ENCODE results near the gene TIMM50. TPM values are rescaled to one million over a fixed set of nuclear protein-coding genes. Genes with fewer than 3 reads are reported as not detected.

Gene TIMM50
- polyA plus RNA-seq, 1 donor from 2014 or later: 66.2 TPM

GRCh38 chr19:39533003-39533512 lies 52.4 kb downstream of the TIMM50 start:
- Histone ChIP-seq H3K79me2 (replicated peaks; ENCODE audit: insufficient read depth, low read length) (peaks cover 37% of the 10 kb centered on the region), H3K4me3 (ENCODE audit: low read length) (peak overlapping the region; percentile 87), H3K9me2 (ENCODE audit: insufficient read depth, low read length) (no peaks in the 10 kb centered on the region), H2AFZ (ENCODE audit: low read depth, low read length) (no peak overlapping the region), H3K9me3 (ENCODE audit: low read length) (no peaks in the 10 kb centered on the region), H3K27me3 (ENCODE audit: insufficient read depth, low read depth, low read length) (no peaks in the 10 kb centered on the region), H3K9ac (ENCODE audit: low read length) (peak overlapping the region; percentile 24), H3K27ac (ENCODE audit: low read length) (peak overlapping the region; percentile 13), H3K36me3 (ENCODE audit: insufficient read depth, low read length) (no peaks in the 10 kb centered on the region), H3K4me2 (ENCODE audit: low read length) (no peak overlapping the region), H3F3A (ENCODE audit: insufficient read depth, low read length, poor library complexity, severe bottlenecking) (no peaks in the 10 kb centered on the region), H4K20me1 (ENCODE audit: insufficient read depth) (no peaks in the 10 kb centered on the region)
- TF ChIP-seq SMC3 (conservative IDR thresholded peaks at IDR 0.05; ENCODE audit: poor library complexity): no peak
- no peak for TF ChIP-seq REST (IDR thresholded peaks at IDR 0.05; ENCODE audit: borderline replicate concordance)
- no peak for TF ChIP-seq EZH2 (IDR thresholded peaks at IDR 0.05; ENCODE audit: borderline replicate concordance, insufficient read depth, low read length, poor library complexity, severe bottlenecking)
- no peak for TF ChIP-seq MXI1 (conservative IDR thresholded peaks at IDR 0.05; ENCODE audit: poor library complexity, severe bottlenecking)
- no peak for TF ChIP-seq EP300 (conservative IDR thresholded peaks at IDR 0.05; ENCODE audit: poor library complexity, severe bottlenecking)
- no peak for TF ChIP-seq CTCF (IDR thresholded peaks at IDR 0.05; ENCODE audit: poor library complexity, severe bottlenecking)
- TF ChIP-seq TAF1 (IDR thresholded peaks at IDR 0.05; ENCODE audit: low read depth): no peak
- no peak for TF ChIP-seq RAD21 (conservative IDR thresholded peaks at IDR 0.05)
- TF ChIP-seq POLR2AphosphoS5 (IDR thresholded peaks at IDR 0.05): no peak

- H3K36me3 ChIP-seq (ENCODE audit: insufficient read depth, low read length): no peaks in the 10 kb centered on the region
- TF ChIP-seq EZH2 (IDR thresholded peaks at IDR 0.05; ENCODE audit: borderline replicate concordance, insufficient read depth, low read length, poor library complexity, severe bottlenecking): no peak
- TF ChIP-seq CTCF (IDR thresholded peaks at IDR 0.05; ENCODE audit: poor library complexity, severe bottlenecking): no peak
- TF ChIP-seq TAF1 (IDR thresholded peaks at IDR 0.05; ENCODE audit: low read depth): no peak
- no peak for TF ChIP-seq RAD21 (conservative IDR thresholded peaks at IDR 0.05)
- TF ChIP-seq POLR2AphosphoS5 (IDR thresholded peaks at IDR 0.05): no peak
- no peak for TF ChIP-seq REST (IDR thresholded peaks at IDR 0.05; ENCODE audit: borderline replicate concordance)
- no peak for TF ChIP-seq EP300 (conservative IDR thresholded peaks at IDR 0.05; ENCODE audit: poor library complexity, severe bottlenecking)
- no peak for TF ChIP-seq SMC3 (conservative IDR thresholded peaks at IDR 0.05; ENCODE audit: poor library complexity)
- TF ChIP-seq MXI1 (conservative IDR thresholded peaks at IDR 0.05; ENCODE audit: poor library complexity, severe bottlenecking): no peak
- no peak overlapping the region for H3K4me2 ChIP-seq (ENCODE audit: low read length)
- no peaks in the 10 kb centered on the region for H3F3A ChIP-seq (ENCODE audit: insufficient read depth, low read length, poor library complexity, severe bottlenecking)
- no peak overlapping the region for H3K27ac ChIP-seq (ENCODE audit: low read length)
- no peaks in the 10 kb centered on the region for H4K20me1 ChIP-seq (ENCODE audit: insufficient read depth)
- H3K9me2 ChIP-seq (ENCODE audit: insufficient read depth, low read length): no peaks in the 10 kb centered on the region
- no peaks in the 10 kb centered on the region for H3K27me3 ChIP-seq (ENCODE audit: insufficient read depth, low read depth, low read length)
- no peak overlapping the region for H3K4me3 ChIP-seq (ENCODE audit: low read length)
- no peaks in the 10 kb centered on the region for H3K9me3 ChIP-seq (ENCODE audit: low read length)
- H3K79me2 ChIP-seq (replicated peaks; ENCODE audit: insufficient read depth, low read length): peaks cover 45% of the 10 kb centered on the region
- no peak overlapping the region for H3K9ac ChIP-seq (ENCODE audit: low read length)
- no peak overlapping the region for H2AFZ ChIP-seq (ENCODE audit: low read depth, low read length)
These were observed 53.2 kb downstream of the TIMM50 start for GRCh38 chr19:39533791-39534190.

Measured in neural cell (in vitro differentiated cells).